ENCODE data around the gene TBC1D2B.

Gene TBC1D2B

GRCh38 chr15:78037328-78037727, 40.2 kb downstream of the TBC1D2B start:
- TF ChIP-seq CTCF (IDR thresholded peaks at IDR 0.05; ENCODE audit: extremely low read depth, missing control alignments) = no peak
- no peak for DNase-seq (ENCODE audit: low spot score)

DNA sequence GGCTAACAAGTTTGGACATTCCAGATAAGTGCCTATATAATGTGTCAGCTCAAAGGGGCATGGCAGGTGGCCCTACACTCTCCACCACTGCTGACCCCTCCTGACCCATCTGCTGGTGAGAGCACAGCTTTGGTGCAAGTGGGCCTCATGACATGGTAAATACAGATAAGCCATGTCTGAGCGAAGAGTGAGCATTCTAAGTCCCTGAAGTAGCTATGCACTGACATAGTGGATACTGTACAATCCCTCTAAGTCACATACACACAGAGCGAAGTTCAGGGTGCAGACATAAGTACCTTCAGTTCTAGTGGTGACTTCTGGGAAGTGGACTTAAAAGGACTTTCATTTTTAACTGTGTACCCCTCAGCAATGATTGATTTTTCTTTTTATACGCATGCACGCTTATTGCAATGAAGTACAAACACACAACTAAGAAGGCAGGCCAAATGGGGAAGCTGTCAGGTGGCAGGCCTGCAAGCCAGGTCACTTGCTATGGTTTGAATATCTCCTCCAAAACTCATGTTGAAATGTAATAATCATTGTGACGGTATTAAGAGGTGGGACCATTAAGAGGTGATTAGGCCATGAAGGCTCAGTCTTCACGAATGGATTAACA, 41.5 kb downstream of the TBC1D2B start:
- no peak for DNase-seq (ENCODE audit: low spot score)
- TF ChIP-seq CTCF (IDR thresholded peaks at IDR 0.05; ENCODE audit: extremely low read depth, missing control alignments) = no peak

DNA sequence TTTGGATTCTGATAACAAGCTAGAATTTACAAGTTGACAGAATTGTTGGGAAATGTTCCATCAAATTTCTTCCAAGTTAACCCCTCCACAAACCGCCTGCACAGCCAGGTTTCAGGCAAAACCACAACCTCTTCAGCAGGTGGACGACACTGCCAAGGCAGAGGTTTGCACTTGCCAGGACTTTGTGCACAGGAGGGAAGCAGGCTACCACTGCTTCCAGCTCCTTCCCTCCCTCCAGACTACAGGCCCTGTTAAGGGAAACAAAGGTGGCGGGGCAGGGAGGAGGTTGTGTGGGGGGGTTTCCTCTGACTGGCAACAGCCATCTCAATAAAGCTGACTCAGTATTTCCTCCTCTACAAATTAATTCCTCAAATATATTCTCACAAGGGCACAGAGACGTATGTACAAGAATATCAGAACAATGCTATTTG, 42.2 kb downstream of the TBC1D2B start:
- DNase-seq (ENCODE audit: low spot score) = no peak
- TF ChIP-seq CTCF (IDR thresholded peaks at IDR 0.05; ENCODE audit: extremely low read depth, missing control alignments) = no peak

DNA sequence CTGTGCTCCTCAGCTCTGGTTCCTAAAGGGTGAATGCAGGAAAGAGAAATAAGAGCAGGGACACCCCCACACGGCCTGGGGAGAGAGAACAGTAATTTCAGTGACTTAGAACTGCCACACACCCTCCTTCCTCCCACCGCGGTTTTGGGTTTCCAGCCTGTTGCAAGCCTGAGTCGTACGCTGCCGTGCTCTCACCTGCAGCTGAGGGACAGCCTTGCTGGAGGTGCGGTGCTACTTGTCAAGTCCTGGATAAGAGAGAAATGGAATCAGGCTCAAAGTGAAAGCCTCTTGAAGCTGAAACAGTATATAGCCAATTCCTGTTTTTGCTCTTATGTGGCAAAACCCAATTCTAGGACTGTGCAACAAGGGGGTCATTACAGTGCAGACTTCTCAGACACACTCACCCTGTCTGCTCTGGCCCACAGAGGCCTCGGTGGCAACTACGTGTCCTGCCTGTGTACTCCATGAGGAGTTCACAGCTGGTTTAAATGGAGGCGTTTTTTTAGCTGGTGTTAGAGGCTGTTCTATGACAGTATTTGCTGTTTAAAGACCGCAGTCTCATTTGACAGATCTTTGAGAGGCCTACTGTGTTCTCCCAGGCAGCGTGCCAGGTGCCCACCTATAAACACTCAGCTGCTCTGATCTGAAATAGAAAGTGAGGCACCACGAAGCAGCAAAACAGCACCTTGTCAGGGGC, 42.9 kb downstream of the TBC1D2B start:
- peak; percentile 51 for DNase-seq (ENCODE audit: low spot score)
- no peak for TF ChIP-seq CTCF (IDR thresholded peaks at IDR 0.05; ENCODE audit: extremely low read depth, missing control alignments)

- no peak for DNase-seq (ENCODE audit: low spot score)
Measured at GRCh38 chr15:78033864-78034263, 43.6 kb downstream of the TBC1D2B start.

GRCh38 chr15:78032671-78033070, 44.8 kb downstream of the TBC1D2B start:
- no peak for DNase-seq (ENCODE audit: low spot score)
- TF ChIP-seq CTCF (IDR thresholded peaks at IDR 0.05; ENCODE audit: extremely low read depth, missing control alignments) = no peak

More at GRCh38 chr15:78033864-78034263, 43.6 kb downstream of the TBC1D2B start:
- TF ChIP-seq CTCF (IDR thresholded peaks at IDR 0.05; ENCODE audit: extremely low read depth, missing control alignments) = no peak

GRCh38 chr15:78024883-78025282, 52.6 kb downstream of the TBC1D2B start:
- DNase-seq (ENCODE audit: low spot score) = no peak
- no peak for TF ChIP-seq CTCF (IDR thresholded peaks at IDR 0.05; ENCODE audit: extremely low read depth, missing control alignments)
